Activated T-cell treated with anti-CD3 and anti-CD28 coated beads for 1 hour (primary cell): ENCODE measurements around the gene ATG14.
A peak's percentile ranks its signal among the peaks of the same experiment; 100 is the strongest.
"Not testable (repeated sequence)": the region's sequence is repeated elsewhere in the genome, so short reads cannot be mapped to it uniquely, and the experiment has no call there.

Experiments
- DNase-seq: peaks from one replicate; pipeline ENCODE4 v3.0.0-alpha.2; 2020; ENCODE audit warnings: low read depth

ATG14 gene

DNA sequence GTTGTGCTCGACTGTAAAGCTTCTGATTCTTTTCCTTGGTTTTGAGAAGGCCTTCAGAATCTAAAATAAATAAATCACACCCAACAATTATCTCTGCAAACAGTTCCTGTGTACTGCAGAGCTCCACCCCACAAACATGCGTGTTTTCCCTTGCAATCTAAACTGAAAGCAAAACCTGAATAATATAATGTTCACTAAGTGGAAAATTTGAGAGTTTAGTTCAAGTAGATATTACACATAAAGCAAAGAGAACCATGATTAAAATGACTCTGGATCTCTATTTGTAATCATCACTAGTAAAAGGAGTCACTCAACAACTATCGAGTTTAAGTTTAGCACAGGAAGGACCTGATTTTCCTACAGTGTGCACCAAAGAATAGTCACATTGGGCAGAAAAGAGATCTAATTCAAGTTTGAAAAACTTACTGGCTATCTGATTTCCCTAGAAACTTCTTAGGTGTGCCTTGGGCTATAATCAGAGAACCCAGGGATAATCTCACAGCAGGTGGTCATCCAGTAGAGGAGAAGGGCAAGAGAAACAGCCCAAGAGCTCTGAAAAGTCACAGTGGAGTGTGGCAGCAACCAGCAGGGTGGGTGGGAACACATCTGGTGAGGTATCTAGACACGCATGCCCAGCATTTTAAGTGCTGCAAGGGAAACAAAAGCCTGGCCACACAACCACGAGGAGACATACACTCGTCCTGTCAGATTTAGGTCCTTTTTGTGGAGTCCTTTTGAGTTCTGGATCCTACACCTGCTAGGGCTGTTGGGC, 25.4 kb downstream of the ATG14 start:
- no peak for DNase-seq

- DNase-seq: no peak
Observed at GRCh38 chr14:55384536-55384935, 27.1 kb downstream of the ATG14 start.

DNA sequence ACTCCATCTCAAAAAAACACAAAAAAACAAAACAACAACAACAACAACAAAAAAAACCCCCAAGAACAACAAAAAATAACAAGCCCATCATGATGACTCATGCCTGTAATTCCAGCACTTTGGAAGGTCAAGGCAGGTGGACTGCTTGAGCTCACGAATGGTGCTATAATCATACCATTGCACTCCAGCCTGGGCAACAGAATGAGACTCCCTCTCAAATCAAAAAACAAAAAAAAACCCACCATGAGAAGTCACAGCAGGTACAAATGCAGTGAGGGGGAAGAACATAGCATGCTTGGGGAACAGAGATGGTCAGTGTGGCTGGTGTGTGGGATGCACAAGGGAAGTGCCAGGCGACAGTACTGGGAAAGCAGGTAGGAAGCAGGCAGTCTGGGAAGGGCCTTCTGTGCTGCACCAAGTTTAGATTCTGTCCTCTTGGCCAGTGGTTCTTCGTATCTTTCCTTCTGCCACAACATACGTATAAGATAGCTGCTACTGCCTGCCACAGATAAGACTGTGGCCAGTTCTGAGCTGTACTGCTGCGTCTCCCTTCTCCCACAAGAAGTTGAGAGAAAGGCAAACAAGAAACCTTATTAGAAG, 28.0 kb downstream of the ATG14 start:
- no peak for DNase-seq

DNA sequence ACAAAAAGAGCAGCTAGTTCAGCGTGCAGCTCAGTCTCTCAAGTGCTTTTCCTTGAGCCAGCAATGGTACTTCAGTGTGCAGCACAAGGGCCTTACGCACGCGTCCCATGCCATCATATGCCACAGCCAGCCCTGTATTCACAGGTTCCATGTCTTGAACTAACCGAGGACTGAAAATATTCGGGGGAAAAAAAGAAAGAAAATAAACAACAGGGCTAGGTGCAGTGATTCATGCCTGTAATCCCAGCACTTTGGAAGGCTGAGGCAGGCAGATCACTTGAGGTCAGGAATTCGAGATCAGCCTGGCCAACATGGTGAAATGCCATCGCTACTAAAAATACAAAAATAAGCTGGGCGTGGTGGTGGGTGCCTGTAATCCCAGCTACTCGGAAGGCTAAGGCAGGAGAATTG, 28.6 kb downstream of the ATG14 start:
- DNase-seq: not testable (repeated sequence)

DNA sequence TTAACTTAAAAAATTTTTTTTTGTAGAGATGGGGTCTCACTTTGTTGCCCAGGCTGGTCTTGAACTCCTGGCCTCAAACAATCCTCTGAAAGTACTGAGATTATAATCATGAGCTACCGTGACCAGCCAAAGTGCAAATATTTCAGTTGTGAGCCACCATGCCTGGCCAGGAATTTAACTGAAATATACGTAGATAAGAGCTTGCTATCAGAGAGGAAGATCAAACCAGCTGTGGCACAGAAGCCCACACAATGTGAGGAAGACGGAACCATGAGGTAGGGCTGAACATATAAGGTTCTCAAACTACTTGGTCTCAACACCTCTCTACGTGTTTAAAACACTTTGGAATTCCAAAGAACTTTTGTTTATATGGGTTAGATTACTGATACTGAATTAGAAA, 29.1 kb downstream of the ATG14 start:
- DNase-seq: no peak

DNA sequence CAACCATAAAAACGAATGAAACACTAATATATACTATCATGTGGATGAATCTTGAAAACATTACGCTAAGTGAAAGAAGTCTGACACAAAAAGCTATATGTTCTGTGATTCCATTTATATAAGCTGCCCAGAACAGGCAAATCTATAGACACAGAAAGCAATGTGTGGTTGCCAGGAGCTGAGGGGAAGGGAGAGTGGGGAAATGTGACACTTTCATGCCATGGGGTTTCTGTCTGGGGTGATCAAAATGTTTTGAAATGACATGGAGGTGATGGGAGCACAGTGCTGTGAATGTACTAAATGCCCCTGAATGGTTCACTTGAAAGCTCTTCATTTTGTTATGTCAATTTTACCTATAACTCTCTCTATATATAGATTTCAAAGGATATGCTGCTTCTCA, 30.1 kb downstream of the ATG14 start:
- DNase-seq: no peak

DNA sequence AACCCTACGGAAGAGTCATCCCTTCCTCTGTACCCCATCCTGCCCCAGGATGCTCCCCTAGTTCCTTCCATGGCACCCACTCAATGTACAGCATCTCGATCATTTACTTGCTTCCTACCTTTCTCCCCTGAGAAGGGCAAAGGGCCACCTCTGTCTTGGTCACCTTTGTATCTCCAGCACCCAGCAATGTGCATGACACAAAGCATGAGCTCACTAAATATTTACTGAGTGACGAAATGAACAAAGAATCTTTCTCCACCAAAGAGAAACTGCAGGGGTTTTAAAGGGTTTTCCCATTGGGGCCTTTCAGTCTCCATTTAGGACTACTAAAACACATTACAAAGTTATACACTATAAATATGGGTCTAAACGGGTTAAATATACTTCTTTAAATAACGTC, 30.6 kb downstream of the ATG14 start:
- DNase-seq: no peak

DNA sequence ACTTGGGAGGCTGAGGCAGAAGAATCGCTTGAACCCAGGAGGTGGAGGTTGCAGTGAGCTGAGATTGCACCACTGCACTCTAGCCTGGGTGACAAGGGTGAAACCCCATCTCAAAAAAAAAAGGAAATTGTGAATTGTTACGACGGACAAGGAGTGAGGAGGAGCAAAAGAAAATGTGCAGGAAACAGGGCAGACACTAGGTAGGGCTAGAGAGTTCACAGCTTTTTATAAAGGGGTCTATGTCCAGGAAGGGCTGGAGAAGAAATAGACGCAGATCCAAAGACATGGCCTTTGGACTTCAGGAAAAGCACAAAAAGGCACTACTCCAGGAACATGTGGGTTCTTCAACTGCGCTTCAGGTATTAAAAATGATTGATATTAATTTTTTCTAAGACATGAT, 34.4 kb downstream of the ATG14 start:
- no peak for DNase-seq

GRCh38 chr14:55374771-55375170, 36.9 kb downstream of the ATG14 start:
- no peak for DNase-seq

DNA sequence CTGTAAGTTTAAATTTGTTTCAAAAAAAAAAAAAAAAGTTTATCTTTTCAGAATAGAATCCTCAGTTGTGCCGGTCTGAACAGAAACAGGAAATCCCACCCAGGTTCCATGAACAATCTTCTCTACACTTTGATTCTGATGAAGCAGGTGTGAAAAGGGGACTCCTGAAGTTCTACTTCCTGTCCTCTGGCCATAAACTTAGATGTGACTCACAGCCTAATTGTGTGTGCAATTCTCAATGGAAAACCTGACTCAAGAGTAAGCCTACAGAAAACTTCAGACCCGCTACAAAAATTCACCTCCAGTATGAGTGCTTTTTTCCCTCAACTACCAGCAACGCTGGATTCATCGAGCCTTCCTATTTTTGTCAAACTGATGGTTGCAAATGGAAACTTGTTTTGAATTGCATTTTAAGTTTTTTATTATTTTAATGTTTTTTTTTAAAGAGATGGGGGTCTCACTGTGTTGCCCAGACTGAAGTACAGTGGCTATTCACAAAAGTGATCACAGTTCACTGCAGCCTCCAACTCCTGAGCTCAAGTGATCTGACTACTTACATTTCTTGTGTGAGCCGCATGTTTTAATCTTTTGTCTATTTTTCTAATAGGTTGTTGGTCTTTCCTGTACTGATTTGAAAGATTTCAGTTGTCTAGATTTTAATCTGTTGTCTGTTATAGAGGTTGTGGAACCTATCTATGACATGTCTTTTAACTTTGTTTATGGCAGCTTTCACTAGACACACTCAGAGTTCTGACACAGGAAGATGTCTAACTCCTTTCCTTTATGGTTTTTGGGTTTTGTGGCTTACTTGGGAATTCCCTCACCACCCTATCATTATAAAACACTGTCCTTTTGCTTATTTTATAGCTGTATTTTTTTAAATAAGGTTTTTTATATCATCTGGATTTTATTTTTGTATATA, 37.6 kb downstream of the ATG14 start:
- DNase-seq: no peak

DNA sequence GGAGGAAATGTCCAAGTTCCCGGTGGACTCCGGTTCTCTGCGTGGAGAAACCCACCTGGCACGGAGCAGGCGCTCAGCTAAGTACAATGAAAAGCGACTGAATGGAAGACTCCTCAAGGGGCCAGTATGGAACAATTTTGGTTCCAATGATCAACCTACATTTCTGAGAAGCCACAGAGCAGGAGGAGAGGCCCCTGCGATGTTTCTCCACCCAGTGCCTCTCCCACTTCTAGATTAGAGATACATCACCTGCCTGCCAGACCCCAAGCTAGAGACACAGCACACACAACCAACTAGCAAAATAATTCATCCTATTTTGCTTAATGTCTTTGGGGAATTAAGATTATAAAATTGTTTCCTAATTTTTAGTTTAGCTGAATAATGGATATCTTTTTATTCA, 38.8 kb downstream of the ATG14 start:
- DNase-seq: no peak

GRCh38 chr14:55372423-55372822, 39.2 kb downstream of the ATG14 start:
- no peak for DNase-seq

- no peak for DNase-seq
Observed at GRCh38 chr14:55370883-55371455, 40.7 kb downstream of the ATG14 start.

- no peak for DNase-seq
Observed at GRCh38 chr14:55366271-55366670, 45.4 kb downstream of the ATG14 start.

DNA sequence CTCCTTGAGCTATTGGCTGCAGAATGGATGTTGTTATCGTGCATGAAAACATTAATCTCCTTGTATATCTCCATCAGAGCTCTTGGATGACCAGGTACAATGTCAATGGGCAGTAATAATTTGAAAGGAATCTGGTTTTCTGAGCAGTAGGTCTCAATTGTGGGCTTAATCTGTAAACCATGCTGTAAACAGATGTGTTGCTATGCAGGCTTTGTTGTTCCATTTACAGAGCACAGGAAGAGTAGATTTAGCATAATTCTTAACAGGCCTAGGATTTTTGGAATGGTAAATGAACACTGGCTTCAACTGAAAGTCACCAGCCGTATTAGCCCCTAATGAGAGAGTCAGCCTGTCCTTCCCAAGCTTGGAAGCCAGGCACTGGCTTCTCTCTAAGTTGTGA, 50.4 kb downstream of the ATG14 start:
- no peak for DNase-seq

GRCh38 chr14:55359307-55359706, 52.3 kb downstream of the ATG14 start:
- no peak for DNase-seq

- DNase-seq: no peak
Observed at GRCh38 chr14:55356913-55357312, 54.7 kb downstream of the ATG14 start.

DNA sequence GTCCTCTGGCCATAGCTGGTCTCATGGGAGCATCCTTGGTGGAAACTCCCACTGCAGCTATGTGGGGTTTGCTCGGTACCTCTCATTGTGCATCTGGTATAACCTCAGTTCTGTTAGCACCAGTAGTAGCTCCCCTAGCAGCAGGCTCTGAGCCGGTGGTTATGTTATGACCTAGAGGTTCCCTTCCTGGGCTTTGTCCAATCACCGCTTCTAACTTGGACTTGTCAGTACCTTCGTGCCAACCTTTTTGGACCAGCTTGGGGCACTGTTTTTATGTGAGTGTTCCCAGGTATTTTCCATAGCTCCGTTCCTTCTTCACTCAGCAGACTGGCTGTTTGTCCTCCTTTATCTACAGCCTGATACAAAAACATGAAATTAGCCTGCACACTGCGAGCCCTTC, 55.7 kb downstream of the ATG14 start:
- DNase-seq: no peak

GRCh38 chr14:55354500-55354899, 57.1 kb downstream of the ATG14 start:
- DNase-seq: peak; percentile 33

GRCh38 chr14:55353686-55354467, 57.8 kb downstream of the ATG14 start:
- DNase-seq: no peak

- DNase-seq: no peak
Observed at GRCh38 chr14:55352201-55352600, 59.4 kb downstream of the ATG14 start.

DNA sequence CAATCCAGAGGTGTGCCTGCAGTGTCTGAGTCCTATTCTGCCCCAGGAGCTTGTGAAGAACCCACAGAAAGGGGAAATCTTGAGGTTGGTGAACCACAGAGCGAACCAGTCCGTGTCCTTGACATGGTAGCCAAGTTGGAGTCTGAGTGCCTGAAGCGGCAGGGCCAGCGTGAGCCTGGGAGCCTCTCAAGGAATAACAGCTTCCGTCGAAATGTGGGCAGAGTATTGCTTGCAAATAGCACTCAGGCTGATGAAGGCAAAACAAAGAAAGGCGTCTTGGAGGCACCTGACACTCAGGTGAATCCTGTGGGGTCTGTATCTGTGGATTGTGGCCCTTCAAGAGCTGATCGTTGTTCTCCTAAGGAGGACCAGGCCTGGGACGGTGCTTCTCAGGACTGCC, 60.5 kb downstream of the ATG14 start:
- no peak for DNase-seq
